ENCODE results near the gene ZBTB32. TPM values are rescaled to one million over a fixed set of nuclear protein-coding genes. Genes with fewer than 3 reads are reported as not detected.
"Not testable (repeated sequence)": the region's sequence is repeated elsewhere in the genome, so short reads cannot be mapped to it uniquely, and the experiment has no call there.

ZBTB32 gene, protein sequence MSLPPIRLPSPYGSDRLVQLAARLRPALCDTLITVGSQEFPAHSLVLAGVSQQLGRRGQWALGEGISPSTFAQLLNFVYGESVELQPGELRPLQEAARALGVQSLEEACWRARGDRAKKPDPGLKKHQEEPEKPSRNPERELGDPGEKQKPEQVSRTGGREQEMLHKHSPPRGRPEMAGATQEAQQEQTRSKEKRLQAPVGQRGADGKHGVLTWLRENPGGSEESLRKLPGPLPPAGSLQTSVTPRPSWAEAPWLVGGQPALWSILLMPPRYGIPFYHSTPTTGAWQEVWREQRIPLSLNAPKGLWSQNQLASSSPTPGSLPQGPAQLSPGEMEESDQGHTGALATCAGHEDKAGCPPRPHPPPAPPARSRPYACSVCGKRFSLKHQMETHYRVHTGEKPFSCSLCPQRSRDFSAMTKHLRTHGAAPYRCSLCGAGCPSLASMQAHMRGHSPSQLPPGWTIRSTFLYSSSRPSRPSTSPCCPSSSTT
- total RNA-seq = 100 to 1,000 TPM; 147 to 192 TPM

DNA sequence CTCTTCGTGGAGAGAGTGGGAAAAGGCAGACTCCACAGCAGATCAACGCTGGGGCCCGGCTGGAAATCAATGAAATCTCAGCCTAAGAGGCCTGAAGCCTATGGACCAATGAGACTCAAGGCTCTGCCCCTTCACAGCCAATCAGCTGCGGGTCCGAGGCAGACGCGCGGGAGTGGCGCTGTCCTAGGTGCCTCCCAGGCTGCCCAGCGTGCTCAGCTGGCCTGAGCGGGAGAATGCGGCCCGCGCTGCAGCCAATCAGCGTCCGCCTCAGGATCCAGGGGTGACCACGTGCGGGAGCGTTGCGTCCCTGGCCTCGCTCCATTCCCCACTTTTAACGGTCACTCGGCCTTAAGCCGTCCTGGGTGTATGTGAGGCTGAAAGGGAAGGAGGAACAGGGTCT is at the start of gene ZBTB32:
Gene ZBTB32, plus strand, starts transcription at position 341 of the 400 bp plus-strand sequence. CDS start 10,069 bp downstream, outside the sequence.
- Mint-ChIP-seq H3K9me3 (peaks cover 0 to 2% of the 10 kb centered on the region in 2 donors), H3K4me3 (no peak within 1 kb of the TSS)

DNA sequence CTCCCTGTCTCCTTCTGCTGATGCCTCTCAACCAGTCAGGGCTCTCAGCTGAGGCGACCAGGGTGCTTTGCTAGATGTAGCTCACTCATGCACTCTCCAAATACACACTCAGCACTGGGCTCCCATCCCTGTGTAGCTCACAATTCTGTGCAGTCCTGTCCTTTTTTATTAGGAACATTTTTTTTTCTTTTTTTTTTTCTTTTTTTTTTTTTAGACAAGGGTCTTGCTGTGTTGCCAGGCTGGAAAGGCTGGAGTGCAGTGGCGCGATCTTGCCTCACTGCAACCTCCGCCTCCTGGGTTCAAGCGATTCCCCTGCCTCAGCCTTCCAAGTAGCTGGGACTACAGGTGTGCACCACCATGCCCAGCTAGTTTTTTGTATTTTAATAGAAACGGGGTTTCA is 49.5 kb upstream of the ZBTB32 start:
- not testable (repeated sequence) for H3K9me3 Mint-ChIP-seq
- peaks cover 10 to 31% of the 10 kb centered on the region in 2 donors for H3K36me3 Mint-ChIP-seq (ENCODE audit: insufficient read depth in 2 of 2)

More for the DNA sequence above, at the start of gene ZBTB32:
- Mint-ChIP-seq H3K27ac (no peak within 1 kb of the TSS), H3K4me1 (ENCODE audit: low read depth) (peaks cover 24% of the 10 kb centered on the region), H3K36me3 (ENCODE audit: insufficient read depth in 2 of 2) (peaks cover 3% of the 10 kb centered on the region in 2 donors), H3K27me3 (ENCODE audit: low read depth) (no peaks in the 10 kb centered on the region)
- ATAC-seq (replicated peaks in 1 of 2) = no peak
- peak in 1 of 2 donors; percentile 36 for DNase-seq

DNA sequence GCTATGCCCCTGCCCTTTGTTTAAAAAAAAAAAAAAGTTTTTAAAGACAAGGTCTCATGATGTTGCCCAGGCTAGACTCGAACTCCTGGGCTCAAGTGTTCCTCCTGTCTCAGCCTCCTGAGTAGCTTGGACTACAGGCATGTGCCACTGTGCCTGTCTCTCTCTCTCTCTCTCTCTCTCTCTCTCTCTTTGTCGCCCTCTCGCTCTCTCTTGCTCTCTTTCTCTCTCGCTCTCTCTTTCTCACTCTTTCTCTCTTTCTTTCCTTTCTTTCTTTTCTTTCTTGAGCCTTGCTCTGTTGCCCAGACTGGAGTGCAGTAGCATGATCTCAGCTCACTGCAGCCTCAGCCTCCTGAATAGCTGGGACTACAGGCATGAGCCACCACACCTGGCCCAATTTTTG is 48.8 kb upstream of the ZBTB32 start:
- H3K4me3 Mint-ChIP-seq = no peak overlapping the region
- H3K9me3 Mint-ChIP-seq = no peaks in the 10 kb centered on the region
- peak overlapping the region; percentile 7 for H3K27ac Mint-ChIP-seq
- ATAC-seq (replicated peaks in 1 of 2) = no peak
- no peak for DNase-seq
- peaks cover 6% of the 10 kb centered on the region for H3K4me1 Mint-ChIP-seq (ENCODE audit: low read depth)
- H3K27me3 Mint-ChIP-seq (ENCODE audit: low read depth) = no peaks in the 10 kb centered on the region
- peaks cover 10 to 33% of the 10 kb centered on the region in 2 donors for H3K36me3 Mint-ChIP-seq (ENCODE audit: insufficient read depth in 2 of 2)

More for the DNA sequence above, 49.5 kb upstream of the ZBTB32 start:
- H3K4me1 Mint-ChIP-seq (ENCODE audit: low read depth) = peaks cover 14% of the 10 kb centered on the region
- not testable (repeated sequence) for H3K27ac Mint-ChIP-seq; DNase-seq; ATAC-seq (replicated peaks in 1 of 2); H3K4me3 Mint-ChIP-seq; H3K27me3 Mint-ChIP-seq (ENCODE audit: low read depth)

DNA sequence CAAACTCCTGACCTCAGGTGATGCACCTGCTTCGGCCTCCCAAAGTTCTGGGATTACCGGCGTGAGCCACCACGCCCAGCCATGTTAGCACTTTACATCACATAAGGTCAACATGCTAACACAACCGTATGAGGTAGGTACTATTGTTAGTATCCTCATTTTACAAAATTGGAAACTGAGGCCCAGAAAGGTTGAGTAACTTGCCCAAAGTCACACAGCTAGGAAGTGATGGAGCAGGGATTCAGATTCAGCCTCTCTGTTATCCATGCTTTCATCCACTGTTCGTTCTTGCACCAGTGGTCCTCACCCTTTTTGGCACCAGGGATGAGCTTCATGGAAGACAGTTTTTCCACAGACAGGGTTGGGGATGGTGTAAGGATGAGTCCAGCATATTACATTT is 47.7 kb upstream of the ZBTB32 start:
- DNase-seq (no peak), ATAC-seq (replicated peaks in 1 of 2) (no peak)
- Mint-ChIP-seq H3K4me1 (ENCODE audit: low read depth) (no peaks in the 10 kb centered on the region), H3K9me3 (no peaks in the 10 kb centered on the region), H3K36me3 (ENCODE audit: insufficient read depth in 2 of 2) (peaks cover 13 to 31% of the 10 kb centered on the region in 2 donors), H3K27me3 (ENCODE audit: low read depth) (no peaks in the 10 kb centered on the region), H3K4me3 (no peak overlapping the region), H3K27ac (no peak overlapping the region)

DNA sequence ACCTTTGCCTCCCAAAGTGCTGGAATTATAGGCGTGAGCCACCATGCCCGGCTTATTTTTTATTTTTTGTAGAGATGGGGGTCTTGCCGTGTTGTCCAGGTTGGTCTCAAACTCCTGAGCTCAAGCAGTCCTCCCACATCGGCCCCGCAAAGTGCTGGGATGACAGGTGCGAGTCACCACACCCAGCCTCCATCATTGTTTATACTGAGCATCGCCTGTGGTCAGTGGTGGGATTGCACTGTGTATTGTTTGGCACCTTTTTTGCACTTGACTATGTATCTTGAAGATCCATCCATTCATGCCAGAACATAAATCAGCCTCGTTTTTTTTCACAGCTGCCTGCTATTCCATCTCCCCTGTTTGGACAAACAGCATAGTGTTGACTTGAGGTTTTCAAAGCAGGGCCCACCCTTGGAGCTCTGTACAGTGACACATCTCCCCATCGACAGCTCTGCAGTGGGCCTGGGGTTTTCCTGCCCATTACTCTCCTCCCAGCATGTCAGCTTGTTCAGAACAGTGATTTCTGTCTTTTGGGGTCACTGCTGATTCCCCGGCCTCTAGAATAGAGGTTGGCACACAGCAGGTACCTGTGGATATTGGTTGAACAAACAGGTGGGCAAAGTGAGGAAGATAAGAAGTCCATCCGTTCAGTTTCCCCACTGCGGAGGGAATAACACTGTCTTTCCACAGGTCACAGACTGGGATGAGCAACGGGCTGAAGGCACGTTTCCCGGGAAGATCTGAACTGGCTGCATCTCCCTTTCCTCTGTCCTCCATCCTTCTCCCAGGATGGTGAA is 46.3 kb upstream of the ZBTB32 start:
- H3K27me3 Mint-ChIP-seq (ENCODE audit: low read depth) = no peaks in the 10 kb centered on the region
- ATAC-seq (replicated peaks in 1 of 2) = peak in 1 of 2 donors; percentile 30

DNA sequence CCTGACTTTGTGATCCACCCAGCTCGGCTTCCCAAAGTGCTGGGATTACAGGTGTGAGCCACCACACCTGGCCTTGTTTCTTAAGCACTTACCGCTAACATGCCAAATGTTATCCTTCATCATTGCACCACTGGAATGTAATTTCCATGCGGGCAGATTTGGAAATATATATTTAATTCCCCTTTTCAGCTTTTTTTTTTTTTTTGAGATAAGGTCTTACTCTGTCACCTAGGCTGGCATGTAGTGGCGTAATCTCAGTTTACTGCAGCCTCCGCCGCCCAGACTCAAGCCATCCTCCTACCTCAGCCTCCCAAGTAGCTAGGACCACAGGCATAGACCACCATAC is 42.4 kb upstream of the ZBTB32 start:
- no peaks in the 10 kb centered on the region for H3K4me1 Mint-ChIP-seq (ENCODE audit: low read depth)
- no peak overlapping the region for H3K27ac Mint-ChIP-seq
- ATAC-seq (replicated peaks in 1 of 2) = no peak

More for the DNA sequence above, 46.3 kb upstream of the ZBTB32 start:
- Mint-ChIP-seq H3K27ac (peak overlapping the region; percentile 16), H3K36me3 (ENCODE audit: insufficient read depth in 2 of 2) (peaks cover 14 to 26% of the 10 kb centered on the region in 2 donors), H3K4me3 (no peak overlapping the region), H3K9me3 (no peaks in the 10 kb centered on the region), H3K4me1 (ENCODE audit: low read depth) (no peaks in the 10 kb centered on the region)
- no peak for DNase-seq

DNA sequence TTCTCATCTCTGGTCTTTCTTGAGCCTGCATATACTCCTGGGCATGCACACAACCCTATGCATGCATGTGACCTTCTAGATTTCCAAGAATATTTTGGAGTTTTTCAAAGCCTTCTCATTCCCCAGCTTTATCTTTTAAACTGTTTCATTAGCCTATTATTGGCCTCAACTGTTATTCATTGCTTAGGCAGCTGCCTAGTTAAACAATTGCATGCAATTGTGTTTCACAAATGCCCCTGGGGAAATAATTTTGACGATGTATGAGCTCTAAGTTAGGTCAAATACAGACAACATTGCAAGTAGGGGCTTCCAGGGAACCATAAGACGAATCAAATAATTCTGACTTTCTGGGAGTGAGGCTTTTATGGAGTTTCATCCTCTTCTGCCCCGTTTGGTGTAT is 40.4 kb upstream of the ZBTB32 start:
- DNase-seq = no peak
- no peaks in the 10 kb centered on the region for H3K9me3 Mint-ChIP-seq
- no peak for ATAC-seq (replicated peaks in 1 of 2)
- H3K36me3 Mint-ChIP-seq (ENCODE audit: insufficient read depth in 2 of 2) = peaks cover 3 to 4% of the 10 kb centered on the region in 2 donors
- H3K27ac Mint-ChIP-seq = no peak overlapping the region
- peaks cover 1% of the 10 kb centered on the region for H3K27me3 Mint-ChIP-seq (ENCODE audit: low read depth)
- no peaks in the 10 kb centered on the region for H3K4me1 Mint-ChIP-seq (ENCODE audit: low read depth)
- H3K4me3 Mint-ChIP-seq = no peak overlapping the region

More for the DNA sequence above, 42.4 kb upstream of the ZBTB32 start:
- no peaks in the 10 kb centered on the region for H3K27me3 Mint-ChIP-seq (ENCODE audit: low read depth)
- no peak for DNase-seq
- H3K36me3 Mint-ChIP-seq (ENCODE audit: insufficient read depth in 2 of 2) = peaks cover 6 to 12% of the 10 kb centered on the region in 2 donors
- no peak overlapping the region for H3K4me3 Mint-ChIP-seq
- no peaks in the 10 kb centered on the region for H3K9me3 Mint-ChIP-seq

DNA sequence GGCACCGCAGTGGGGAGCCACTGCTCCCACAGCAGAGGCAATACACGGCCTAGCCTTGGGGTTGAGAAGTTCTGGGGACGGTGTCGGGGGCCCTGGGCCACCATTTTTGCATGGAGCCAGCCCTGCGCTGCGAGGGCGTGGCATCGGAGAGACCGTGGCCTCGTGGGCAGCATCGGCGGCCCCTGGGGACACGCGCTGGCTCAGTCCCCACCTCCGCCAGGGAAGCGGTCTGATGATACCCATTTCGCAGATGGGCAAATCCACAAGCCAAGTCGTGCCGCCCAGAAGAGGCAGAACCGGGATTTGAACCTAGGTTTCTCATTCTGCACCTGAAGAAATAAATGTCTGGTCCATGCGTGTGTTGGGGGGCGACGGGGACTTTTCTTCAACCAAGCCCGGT is 39.2 kb upstream of the ZBTB32 start:
- no peak for ATAC-seq (replicated peaks in 1 of 2)
- no peak overlapping the region for H3K27ac Mint-ChIP-seq
- H3K4me1 Mint-ChIP-seq (ENCODE audit: low read depth) = no peaks in the 10 kb centered on the region
- H3K9me3 Mint-ChIP-seq = no peaks in the 10 kb centered on the region
- DNase-seq = no peak
- no peak overlapping the region for H3K4me3 Mint-ChIP-seq
- peaks cover 13% of the 10 kb centered on the region for H3K27me3 Mint-ChIP-seq (ENCODE audit: low read depth)
- peaks cover under 1 to 4% of the 10 kb centered on the region in 2 donors for H3K36me3 Mint-ChIP-seq (ENCODE audit: insufficient read depth in 2 of 2)

DNA sequence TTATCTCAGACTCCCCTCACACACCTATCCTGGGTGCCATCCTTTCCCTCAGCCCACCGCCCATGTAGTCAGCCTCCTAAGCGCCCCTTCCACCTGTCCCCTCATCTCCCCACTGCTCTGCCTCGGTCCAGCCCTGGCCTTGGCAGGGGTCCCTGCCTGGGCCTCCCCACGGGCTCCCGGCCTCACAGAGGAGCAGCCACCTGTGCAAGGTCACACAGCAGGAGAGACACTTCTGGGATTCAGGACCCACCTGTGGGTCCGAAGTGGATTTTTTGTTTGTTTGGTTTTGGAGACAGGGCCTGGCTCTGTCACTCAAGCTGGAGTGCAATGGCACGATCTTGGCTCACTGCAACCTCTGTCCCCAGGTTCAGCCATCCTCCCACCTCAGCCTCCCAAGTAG is 38.8 kb upstream of the ZBTB32 start:
- Mint-ChIP-seq H3K4me1 (ENCODE audit: low read depth) (no peaks in the 10 kb centered on the region), H3K27me3 (ENCODE audit: low read depth) (peaks cover 17% of the 10 kb centered on the region), H3K27ac (no peak overlapping the region), H3K36me3 (ENCODE audit: insufficient read depth in 2 of 2) (peaks cover 0 to 4% of the 10 kb centered on the region in 2 donors), H3K9me3 (no peaks in the 10 kb centered on the region), H3K4me3 (no peak overlapping the region)
- no peak for DNase-seq
- ATAC-seq (replicated peaks in 1 of 2) = no peak

DNA sequence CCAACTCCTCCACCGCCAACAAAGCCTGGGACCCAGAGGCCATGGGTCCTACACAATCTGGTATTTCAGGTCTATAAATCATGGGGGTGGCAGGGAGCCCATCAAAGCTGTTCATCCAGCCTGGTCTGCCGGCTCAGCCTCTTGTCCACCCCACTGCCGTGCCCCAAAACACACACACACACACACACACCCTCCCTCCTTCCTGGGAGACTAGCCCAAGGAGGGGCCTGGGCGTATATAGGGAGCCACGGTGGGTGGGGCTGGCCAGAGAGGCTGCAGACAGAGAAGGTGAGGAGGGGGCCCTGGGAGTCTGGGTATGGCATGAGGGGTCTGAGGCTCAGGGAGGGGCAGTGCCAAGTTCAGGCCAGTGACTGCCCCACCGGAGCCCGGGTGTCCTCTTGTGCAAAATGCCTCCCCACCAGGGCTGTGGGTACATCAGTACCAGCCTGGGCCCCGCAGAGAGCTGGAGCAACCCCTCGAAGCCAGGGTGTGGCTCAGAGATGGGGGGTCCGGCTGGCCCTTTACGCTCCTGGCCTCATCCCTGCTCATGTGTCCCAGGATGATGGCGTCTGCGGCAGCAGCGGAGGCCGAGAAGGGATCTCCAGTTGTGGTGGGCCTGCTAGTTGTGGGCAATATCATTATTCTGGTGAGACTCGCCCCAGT is 38.0 kb upstream of the ZBTB32 start, which contains the start of gene UPK1A:
Gene UPK1A, plus strand, starts transcription at position 267 of the 663 bp plus-strand sequence. Its CDS starts 296 bp downstream, at position 563.
- H3K4me3 Mint-ChIP-seq = no peak within 1 kb of the TSS
- ATAC-seq (replicated peaks in 1 of 2) (no peak), DNase-seq (no peak)
- H3K27me3 Mint-ChIP-seq (ENCODE audit: low read depth) = peaks cover 22% of the 10 kb centered on the region
- H3K9me3 Mint-ChIP-seq = no peaks in the 10 kb centered on the region
- no peaks in the 10 kb centered on the region for H3K4me1 Mint-ChIP-seq (ENCODE audit: low read depth)
- H3K36me3 Mint-ChIP-seq (ENCODE audit: insufficient read depth in 2 of 2) = peaks cover 0 to 3% of the 10 kb centered on the region in 2 donors
- no peak within 1 kb of the TSS for H3K27ac Mint-ChIP-seq

DNA sequence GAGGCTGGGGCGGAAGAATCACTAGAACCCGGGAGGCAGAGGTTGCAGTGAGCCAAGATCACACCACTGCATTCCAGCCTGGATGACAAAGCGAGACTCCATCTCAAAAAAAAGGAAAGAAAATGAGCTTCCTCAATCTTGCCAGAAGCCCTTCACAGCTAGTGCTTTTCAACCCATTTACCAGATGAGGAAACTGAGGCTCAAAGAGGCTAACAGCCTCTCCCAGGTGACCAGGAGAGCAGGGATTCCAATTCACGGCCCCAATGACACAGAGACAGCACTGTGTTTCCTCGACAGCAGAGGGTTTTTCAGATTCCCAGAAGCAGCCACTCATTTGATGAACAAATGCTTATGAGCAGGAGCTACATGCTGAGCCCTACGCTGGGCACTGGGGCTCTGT is 34.8 kb upstream of the ZBTB32 start:
- no peak for ATAC-seq (replicated peaks in 1 of 2)
- no peaks in the 10 kb centered on the region for H3K9me3 Mint-ChIP-seq
- no peak for DNase-seq
- no peaks in the 10 kb centered on the region for H3K36me3 Mint-ChIP-seq (ENCODE audit: insufficient read depth in 2 of 2)
- H3K4me1 Mint-ChIP-seq (ENCODE audit: low read depth) = peaks cover 10% of the 10 kb centered on the region
- no peak overlapping the region for H3K27ac Mint-ChIP-seq
- no peak overlapping the region for H3K4me3 Mint-ChIP-seq
- H3K27me3 Mint-ChIP-seq (ENCODE audit: low read depth) = peaks cover 41% of the 10 kb centered on the region

DNA sequence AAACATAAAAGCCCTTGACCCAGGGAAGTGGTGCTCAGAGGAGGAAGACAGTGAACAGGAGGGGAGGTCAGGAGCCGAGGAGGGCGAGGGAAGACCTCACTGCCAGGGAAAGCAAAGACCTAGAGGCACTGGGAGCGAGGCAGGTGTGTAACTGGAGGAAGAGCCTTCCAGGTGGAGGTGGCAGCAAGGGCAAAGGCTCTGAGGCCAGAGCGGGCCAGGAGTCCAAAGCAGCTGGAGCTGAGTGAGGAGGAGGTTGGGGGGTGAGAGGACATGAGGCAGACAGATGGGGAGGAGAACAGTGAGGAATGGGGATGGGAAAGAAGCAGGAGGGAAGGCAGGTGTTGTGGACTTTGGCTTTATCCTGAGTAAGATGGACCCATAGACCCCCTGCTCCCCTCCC is 34.4 kb upstream of the ZBTB32 start:
- H3K9me3 Mint-ChIP-seq = no peaks in the 10 kb centered on the region
- no peak overlapping the region for H3K27ac Mint-ChIP-seq
- peaks cover 10% of the 10 kb centered on the region for H3K4me1 Mint-ChIP-seq (ENCODE audit: low read depth)
- DNase-seq = no peak
- no peak for ATAC-seq (replicated peaks in 1 of 2)
- peaks cover 41% of the 10 kb centered on the region for H3K27me3 Mint-ChIP-seq (ENCODE audit: low read depth)
- no peaks in the 10 kb centered on the region for H3K36me3 Mint-ChIP-seq (ENCODE audit: insufficient read depth in 2 of 2)
- no peak overlapping the region for H3K4me3 Mint-ChIP-seq

DNA sequence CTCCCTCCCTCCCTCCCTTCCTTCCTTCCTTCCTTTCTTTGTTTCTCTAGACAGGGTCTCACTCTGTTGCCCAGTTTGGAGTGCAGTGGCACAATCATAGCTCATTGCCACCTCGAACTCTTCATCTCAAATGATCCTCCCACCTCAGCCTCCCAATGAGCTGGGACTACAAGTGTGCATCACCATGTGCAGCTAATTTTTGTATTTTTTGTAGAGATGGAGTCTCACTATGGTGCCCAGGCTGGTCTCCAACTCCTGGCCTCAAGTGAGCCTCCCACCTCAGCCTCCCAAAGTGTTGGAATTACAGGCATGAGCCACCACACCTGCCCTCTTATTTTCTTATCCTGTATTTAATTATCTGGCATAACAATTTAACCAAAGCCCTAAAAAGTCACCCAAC is 33.7 kb upstream of the ZBTB32 start:
- ATAC-seq (replicated peaks in 1 of 2) (no peak), DNase-seq (no peak)
- peaks cover 10% of the 10 kb centered on the region for H3K4me1 Mint-ChIP-seq (ENCODE audit: low read depth)
- no peaks in the 10 kb centered on the region for H3K36me3 Mint-ChIP-seq (ENCODE audit: insufficient read depth in 2 of 2)
- no peak overlapping the region for H3K27ac Mint-ChIP-seq
- H3K4me3 Mint-ChIP-seq = no peak overlapping the region
- H3K9me3 Mint-ChIP-seq = no peaks in the 10 kb centered on the region
- H3K27me3 Mint-ChIP-seq (ENCODE audit: low read depth) = peaks cover 41% of the 10 kb centered on the region
